IMR-90 (cell line): ENCODE data around the gene ANGPTL1. TPM values are rescaled to one million over a fixed set of nuclear protein-coding genes. Genes with fewer than 3 reads are reported as not detected.
"Not testable (repeated sequence)": the region's sequence is repeated elsewhere in the genome, so short reads cannot be mapped to it uniquely, and the experiment has no call there.

Experiments used
- ATAC-seq: fragments of 200-7000 bp; cut with Tn5 transposase; 2 replicates; pipeline ENCODE4 v1.9.1; 2020; ENCODE audit warnings: low read depth, mild to moderate bottlenecking, moderate library complexity
- BruUV-seq: library from RNA; stranded (reverse); fragments of 400-500 nt; replicated peaks from 2 replicates; lab custom pipeline; 2021; lab: Mats Ljungman, UMichigan
- CTCF ChIA-PET: fragments of 300-600 bp; formaldehyde crosslinking; extraction: SDS; loops from one replicate; lab custom pipeline; 2021; ENCODE audit warnings: antibody characterized with exemption; lab: Yijun Ruan, JAX
- POLR2A ChIA-PET: fragments of 300-600 bp; sonication (Branson Sonifier 250); formaldehyde crosslinking; loops from one replicate; lab custom pipeline; 2022; ENCODE audit warnings: antibody characterized with exemption; ENCODE audit not compliant: unreplicated experiment; lab: Charles Lee
- DNase-seq: peaks from one replicate; pipeline ENCODE4 v3.0.0; 2013
- H2AFZ ChIP-seq: replicated peaks from 2 replicates; pipeline ENCODE3; 2013; ENCODE audit warnings: low read length, mild to moderate bottlenecking; ENCODE audit not compliant: poor library complexity
- H2AK5ac ChIP-seq: 2 replicates; pipeline ENCODE4 v1.6.1; 2013; ENCODE audit warnings: low read depth, low read length, inconsistent platforms
- H2AK9ac ChIP-seq: replicated peaks from 2 replicates; pipeline ENCODE3; 2013; ENCODE audit warnings: mild to moderate bottlenecking, low read depth, low read length, moderate library complexity; ENCODE audit not compliant: poor library complexity
- H2BK120ac ChIP-seq: 2 replicates; pipeline ENCODE4 v1.6.1; 2013; ENCODE audit warnings: low read depth, low read length, inconsistent platforms
- H2BK15ac ChIP-seq: 3 replicates; pipeline ENCODE4 v1.6.1; 2013; ENCODE audit warnings: low read depth, low read length, inconsistent platforms
- H2BK20ac ChIP-seq: 2 replicates; pipeline ENCODE4 v1.6.1; 2013; ENCODE audit warnings: low read depth, mild to moderate bottlenecking, inconsistent platforms, low read length, moderate library complexity
- H2BK5ac ChIP-seq: 2 replicates; pipeline ENCODE4 v1.6.1; 2013; ENCODE audit warnings: mild to moderate bottlenecking, low read depth, low read length, inconsistent platforms; ENCODE audit not compliant: poor library complexity, severe bottlenecking
- H3K14ac ChIP-seq: replicated peaks from 2 replicates; pipeline ENCODE4 v1.6.1; 2013; ENCODE audit warnings: low read depth, low read length, inconsistent platforms
- H3K18ac ChIP-seq: 2 replicates; pipeline ENCODE4 v1.6.1; 2013; ENCODE audit warnings: low read depth, low read length, control low read depth
- H3K23ac ChIP-seq: 2 replicates; pipeline ENCODE4 v1.6.1; 2013; ENCODE audit warnings: low read depth, low read length, inconsistent platforms
- H3K27ac ChIP-seq: 2 replicates; pipeline ENCODE4 v1.5.1; 2013; ENCODE audit warnings: mild to moderate bottlenecking, control low read depth, low read length; ENCODE audit not compliant: insufficient read depth
- H3K27me3 ChIP-seq: 2 replicates; pipeline ENCODE4 v1.6.1; 2013; ENCODE audit warnings: low read length; ENCODE audit not compliant: control insufficient read depth, insufficient read depth
- H3K36me3 ChIP-seq: 2 replicates; pipeline ENCODE4 v1.6.1; 2013; ENCODE audit warnings: low read length, mixed read lengths; ENCODE audit not compliant: control insufficient read depth, insufficient read depth
- H3K4ac ChIP-seq: 2 replicates; pipeline ENCODE4 v1.6.1; 2013; ENCODE audit warnings: low read depth, low read length, inconsistent platforms
- H3K4me1 ChIP-seq: 2 replicates; pipeline ENCODE4 v1.6.1; 2013; ENCODE audit warnings: low read length, mixed read lengths; ENCODE audit not compliant: control insufficient read depth, insufficient read depth
- H3K4me2 ChIP-seq: 2 replicates; pipeline ENCODE4 v1.6.1; 2013; ENCODE audit warnings: low read depth, mild to moderate bottlenecking, control low read depth, low read length, moderate library complexity
- H3K4me3 ChIP-seq: 2 replicates; pipeline ENCODE4 v1.5.1; 2013; ENCODE audit warnings: low read depth, mild to moderate bottlenecking, control low read depth, low read length, moderate library complexity; ENCODE audit not compliant: insufficient read depth
- H3K56ac ChIP-seq: 2 replicates; pipeline ENCODE4 v1.6.1; 2013; ENCODE audit warnings: low read length, inconsistent platforms; ENCODE audit not compliant: insufficient read depth; ENCODE audit errors: extremely low read depth
- H3K79me1 ChIP-seq, 2 experiments: 2 replicates each; pipeline ENCODE4 v1.6.1; 2013; ENCODE audit warnings: low read length in 2 of 2, inconsistent platforms in 1 of 2, low read depth in 1 of 2
- H3K9ac ChIP-seq: 2 replicates; pipeline ENCODE4 v1.6.1; 2013; ENCODE audit warnings: low read depth, low read length, control low read depth
- H3K9me1 ChIP-seq: 2 replicates; pipeline ENCODE4 v1.6.1; 2013; ENCODE audit warnings: low read length, inconsistent platforms; ENCODE audit not compliant: insufficient read depth
- H3K9me3 ChIP-seq: 2 replicates; pipeline ENCODE4 v1.6.1; 2013; ENCODE audit warnings: low read length; ENCODE audit not compliant: control insufficient read depth, insufficient read depth
- H4K20me1 ChIP-seq: 2 replicates; pipeline ENCODE4 v1.6.1; 2013; ENCODE audit warnings: low read length, inconsistent platforms; ENCODE audit not compliant: insufficient read depth
- H4K5ac ChIP-seq: 2 replicates; pipeline ENCODE4 v1.6.1; 2013; ENCODE audit warnings: mild to moderate bottlenecking, low read depth, low read length, control low read depth
- H4K8ac ChIP-seq, 2 experiments: 2 replicates each; pipeline ENCODE4 v1.6.1; 2013; ENCODE audit warnings: low read depth in 2 of 2, low read length in 2 of 2, control low read depth in 1 of 2, inconsistent platforms in 1 of 2
- H4K91ac ChIP-seq: 2 replicates; pipeline ENCODE4 v1.6.1; 2013; ENCODE audit warnings: low read depth, low read length, inconsistent platforms; ENCODE audit not compliant: insufficient read depth
- WGBS, 2 experiments: methylation state at CpG; one replicate each; pipeline versions ENCODE4 v1.1.5 to v1.1.7; 2013; ENCODE audit warnings: missing lambda C conversion rate in 2 of 2; ENCODE audit not compliant: insufficient read length in 1 of 2; ENCODE audit errors: extremely low coverage in 2 of 2; 5-methylcytosine and 5-hydroxymethylcytosine counted together
- dilution Hi-C: fragments of 300-500 bp; cut with HindIII; formaldehyde crosslinking; loops from one replicate; pipeline ENCODE4 v1.14.3; 2018; ENCODE audit warnings: low sequenced_read_pairs; ENCODE audit not compliant: unreplicated experiment
- in situ Hi-C: fragments of 300-500 bp; cut with MboI; formaldehyde crosslinking; loops from 3 replicates; pipeline ENCODE4 v1.14.3; 2019; ENCODE audit warnings: low sequenced_read_pairs, inconsistent platforms, mixed read lengths
- intact Hi-C: fragments of 100-400 bp; cut with micrococcal nuclease; formaldehyde crosslinking; loops from 2 replicates; pipeline ENCODE4 v1.10.0; 2022
- polyA plus RNA-seq, 3 experiments: library from polyadenylated mRNA; depleted of rRNA; stranded (reverse); fragments of >200 nt; gene quantifications; 2 replicates each; pipeline ENCODE4 v1.2.3, GENCODE V29; 2012; ENCODE audit warnings: low replicate concordance in 1 of 3
- total RNA-seq: library from RNA; depleted of rRNA; stranded (reverse); fragments of >200 nt; gene quantifications from 2 replicates; pipeline ENCODE4 v1.2.3, GENCODE V29; 2012

ANGPTL1 gene
- total and polyA plus RNA-seq, 2 of the 4 experiments (the other 2 are of a cell fraction): under 0.01 to 0.03 TPM

DNA sequence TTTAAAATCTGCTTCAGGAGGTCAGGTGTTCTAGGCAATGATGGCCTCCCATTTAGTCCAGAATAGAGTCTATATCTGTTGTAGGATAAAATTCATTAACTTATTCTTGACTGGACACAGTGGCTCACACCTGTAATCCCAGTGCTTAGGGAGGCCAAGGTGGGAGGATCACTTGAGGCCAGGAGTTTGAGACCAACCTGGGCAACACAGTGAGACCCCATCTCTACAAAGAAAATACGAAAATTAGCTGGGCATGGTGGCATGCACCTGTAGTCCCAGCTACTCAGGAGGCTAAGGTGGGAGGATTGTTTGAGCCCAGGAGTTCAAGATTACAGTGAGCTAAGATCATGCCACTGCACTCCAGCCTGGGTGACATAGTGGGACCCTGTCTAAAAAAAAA, 23.0 kb downstream of the ANGPTL1 start:
- H3K56ac ChIP-seq, POLR2A ChIA-PET, H3K4me2 ChIP-seq, H4K20me1 ChIP-seq, H3K14ac ChIP-seq, H3K9me1 ChIP-seq, H3K4ac ChIP-seq, H3K18ac ChIP-seq, H2AK5ac ChIP-seq, H3K9ac ChIP-seq, H3K27me3 ChIP-seq, H3K9me3 ChIP-seq, H2AFZ ChIP-seq, H4K91ac ChIP-seq, H4K8ac ChIP-seq, H2AK9ac ChIP-seq, H3K4me1 ChIP-seq, H3K79me1 ChIP-seq, in situ Hi-C loops, H4K5ac ChIP-seq, BruUV-seq, H3K27ac ChIP-seq, DNase-seq, H2BK5ac ChIP-seq, ATAC-seq, dilution Hi-C loops, H2BK120ac ChIP-seq, H3K4me3 ChIP-seq, H3K23ac ChIP-seq, H2BK20ac ChIP-seq, H2BK15ac ChIP-seq: not testable (repeated sequence)
- peaks cover 11% of the 10 kb centered on the region for H3K36me3 ChIP-seq
- WGBS, 2 experiments: no CpG with 5 or more reads among the region's 1 CpG
- intact Hi-C loops: loop anchor here (5.0 kb wide), 1 partner anchor 36 kb away; no protein-coding TSS in a partner anchor
- CTCF ChIA-PET: interaction anchor here (0.6 kb wide), 1 partner anchor 64 kb away, joined by 4 read pairs; no protein-coding TSS in a partner anchor
